ENCODE data around the gene SOHLH1. TPM values are rescaled to one million over a fixed set of nuclear protein-coding genes. Genes with fewer than 3 reads are reported as not detected.

Gene SOHLH1
- total RNA-seq, 2 donors from 2014 or later: not detected

- DNase-seq: no peak
- ATAC-seq: no peak
Measured at GRCh38 chr9:135732569-135733257, 33.4 kb upstream of the SOHLH1 start.

GRCh38 chr9:135731454-135731853, 32.2 kb upstream of the SOHLH1 start:
- intact Hi-C loops (cut with DNase I, micrococcal nuclease): no loop called here
- DNase-seq (no peak), ATAC-seq (no peak)

More at GRCh38 chr9:135732569-135733257, 33.4 kb upstream of the SOHLH1 start:
- intact Hi-C loops (cut with DNase I, micrococcal nuclease): no loop called here

GRCh38 chr9:135729480-135729879, 30.2 kb upstream of the SOHLH1 start:
- intact Hi-C loops (cut with DNase I, micrococcal nuclease): no loop called here

GRCh38 chr9:135728436-135729110, 29.3 kb upstream of the SOHLH1 start:
- ATAC-seq (no peak), DNase-seq (no peak)
- intact Hi-C loops (cut with DNase I, micrococcal nuclease): no loop called here

More at GRCh38 chr9:135729480-135729879, 30.2 kb upstream of the SOHLH1 start:
- DNase-seq: no peak
- ATAC-seq: no peak

- intact Hi-C loops (cut with DNase I, micrococcal nuclease): no loop called here
- ATAC-seq: no peak
- no peak for DNase-seq
Measured at GRCh38 chr9:135727257-135727875, 28.1 kb upstream of the SOHLH1 start.

- ATAC-seq: no peak
- no peak for DNase-seq
- intact Hi-C loops (cut with DNase I, micrococcal nuclease): no loop called here
Measured at GRCh38 chr9:135726138-135726853, 27.0 kb upstream of the SOHLH1 start.

GRCh38 chr9:135724186-135724787, 25.0 kb upstream of the SOHLH1 start:
- ATAC-seq (no peak), DNase-seq (no peak)
- intact Hi-C loops (cut with DNase I, micrococcal nuclease): no loop called here

GRCh38 chr9:135722365-135722764, 23.1 kb upstream of the SOHLH1 start:
- intact Hi-C loops (cut with DNase I, micrococcal nuclease): no loop called here
- DNase-seq (no peak), ATAC-seq (no peak)

GRCh38 chr9:135719472-135719871, 20.2 kb upstream of the SOHLH1 start:
- DNase-seq: no peak
- no peak for ATAC-seq
- intact Hi-C loops (cut with DNase I, micrococcal nuclease): no loop called here

- no peak for DNase-seq
- ATAC-seq: no peak
- intact Hi-C loops (cut with DNase I, micrococcal nuclease): no loop called here
Measured at GRCh38 chr9:135718616-135719015, 19.3 kb upstream of the SOHLH1 start.

GRCh38 chr9:135717410-135717809, 18.1 kb upstream of the SOHLH1 start:
- intact Hi-C loops (cut with DNase I, micrococcal nuclease): no loop called here
- no peak for ATAC-seq
- no peak for DNase-seq

GRCh38 chr9:135716045-135716444, 16.8 kb upstream of the SOHLH1 start:
- DNase-seq: no peak
- no peak for ATAC-seq
- intact Hi-C loops (cut with DNase I, micrococcal nuclease): no loop called here

GRCh38 chr9:135715056-135715595, 15.8 kb upstream of the SOHLH1 start:
- intact Hi-C loops (cut with DNase I, micrococcal nuclease): no loop called here
- ATAC-seq: no peak

GRCh38 chr9:135714242-135715055, 15.2 kb upstream of the SOHLH1 start:
- no peak for DNase-seq
- ATAC-seq: no peak
- intact Hi-C loops (cut with DNase I, micrococcal nuclease): no loop called here

More at GRCh38 chr9:135715056-135715595, 15.8 kb upstream of the SOHLH1 start:
- DNase-seq: no peak

- ATAC-seq (no peak), DNase-seq (no peak)
- intact Hi-C loops (cut with DNase I, micrococcal nuclease): no loop called here
Measured at GRCh38 chr9:135712613-135713295, 13.5 kb upstream of the SOHLH1 start.

- intact Hi-C loops (cut with DNase I, micrococcal nuclease): no loop called here
- ATAC-seq (no peak), DNase-seq (no peak)
Measured at GRCh38 chr9:135711881-135712280, 12.6 kb upstream of the SOHLH1 start.

- ATAC-seq (no peak), DNase-seq (no peak)
- intact Hi-C loops (cut with DNase I, micrococcal nuclease): no loop called here
Measured at GRCh38 chr9:135711391-135711790, 12.1 kb upstream of the SOHLH1 start.

- DNase-seq: no peak
- ATAC-seq: no peak
- intact Hi-C loops (cut with DNase I, micrococcal nuclease): no loop called here
Measured at GRCh38 chr9:135708164-135708563, 8.9 kb upstream of the SOHLH1 start.
